ENCODE data around the gene KIF26B. TPM values are rescaled to one million over a fixed set of nuclear protein-coding genes. Genes with fewer than 3 reads are reported as not detected.

Gene KIF26B
- total and polyA plus RNA-seq, 10 of the 15 experiments (the other 5 are each of a cell fraction or from before 2014, with no cell fraction given) = 0.35 to 11.6 (median 2.2) TPM

- H3K79me2 ChIP-seq (ENCODE audit: control insufficient read depth, insufficient read depth, low read length) = no peaks in the 10 kb centered on the region
- no peak overlapping the region for H3K27ac ChIP-seq (ENCODE audit: control insufficient read depth, insufficient read depth)
- POLR2A ChIA-PET = no interaction called here
- 46% methylated on average over 5 of the region's 5 CpGs for WGBS (ENCODE audit: insufficient coverage, insufficient replicate concordance, low lambda C conversion rate, missing lambda C conversion rate)
- CTCF ChIA-PET = no interaction called here
- FAIRE-seq (no peak), ATAC-seq (no peak), DNase-seq (ENCODE audit: low read depth, low spot score) (no peak)
- H3K4me2 ChIP-seq (ENCODE audit: control insufficient read depth, insufficient read depth) = no peak overlapping the region
- H3K4me1 ChIP-seq (ENCODE audit: control insufficient read depth, insufficient read depth, low read length) = no peaks in the 10 kb centered on the region
- no peak overlapping the region for H2AFZ ChIP-seq (ENCODE audit: control insufficient read depth, low read depth, low read length)
- in situ Hi-C loops (cut with MboI) = no loop called here
- no peak overlapping the region for H3K9ac ChIP-seq (ENCODE audit: control insufficient read depth, insufficient read depth, low read length)
- H3K36me3 ChIP-seq (ENCODE audit: control insufficient read depth in 2 of 2, insufficient read depth in 2 of 2, low read length in 1 of 2) = no peaks in the 10 kb centered on the region
- no TSS peak for BruUV-seq (replicated peaks)
- H3K4me3 ChIP-seq = no peak overlapping the region
- H3K9me3 ChIP-seq (replicated peaks; ENCODE audit: control insufficient read depth, insufficient read depth, low read length) = no peaks in the 10 kb centered on the region
- intact Hi-C loops (cut with micrococcal nuclease; ENCODE audit: unreplicated experiment) = no loop called here
- no peaks in the 10 kb centered on the region for H4K20me1 ChIP-seq (ENCODE audit: control insufficient read depth, insufficient read depth)
- TF ChIP-seq BMI1 (IDR thresholded peaks at IDR 0.05; ENCODE audit: borderline replicate concordance) (no peak), POU2F2 (IDR thresholded peaks at IDR 0.05; ENCODE audit: borderline replicate concordance, low read depth, low read length) (no peak), USF2 (IDR thresholded peaks at IDR 0.05; ENCODE audit: borderline replicate concordance, low read depth, low read length) (no peak), EZH2 (IDR thresholded peaks at IDR 0.05; ENCODE audit: borderline replicate concordance, control insufficient read depth, low read depth, low read length) (no peak), ELK1 (IDR thresholded peaks at IDR 0.05; ENCODE audit: low read depth, low read length) (no peak), LARP7 (IDR thresholded peaks at IDR 0.05) (no peak), RBBP5 (conservative IDR thresholded peaks at IDR 0.05) (no peak), PBX3 (IDR thresholded peaks at IDR 0.05; ENCODE audit: insufficient replicate concordance, low read depth, low read length) (no peak), GABPA (IDR thresholded peaks at IDR 0.05; ENCODE audit: low read depth) (no peak), SREBF1 (IDR thresholded peaks at IDR 0.05; ENCODE audit: low read length) (no peak), POLR2AphosphoS2 (IDR thresholded peaks at IDR 0.05; ENCODE audit: low read depth, low read length) (no peak), POLR2AphosphoS5 (IDR thresholded peaks at IDR 0.05; ENCODE audit: low read length) (no peak), HDAC6 (IDR thresholded peaks at IDR 0.05; ENCODE audit: unreplicated experiment) (no peak), BCLAF1 (IDR thresholded peaks at IDR 0.05) (no peak), ZNF384 (IDR thresholded peaks at IDR 0.05; ENCODE audit: borderline replicate concordance, low read depth, low read length) (no peak), NBN (IDR thresholded peaks at IDR 0.05) (no peak), MYC (IDR thresholded peaks at IDR 0.05; ENCODE audit: insufficient read depth, insufficient read length, insufficient replicate concordance, low read length, severe bottlenecking) (no peak), KLF5 (IDR thresholded peaks at IDR 0.05; ENCODE audit: partially characterized antibody) (no peak), HDAC2 (IDR thresholded peaks at IDR 0.05) (no peak)
- RAD21 ChIA-PET (ENCODE audit: unreplicated experiment) = no interaction called here
- SMC1A ChIA-PET (ENCODE audit: uncharacterized antibody, unreplicated experiment) = no interaction called here
- no peaks in the 10 kb centered on the region for H3K27me3 ChIP-seq (replicated peaks in 1 of 2; ENCODE audit: control insufficient read depth in 2 of 2, insufficient read depth in 2 of 2, low read length in 1 of 2)
Measured at GRCh38 chr1:245226203-245226499, 71.4 kb downstream of the KIF26B start.
